IMR-90 (cell line): Measurements from ENCODE around the gene MFN2.

ENCODE experiments used
- CTCF ChIP-seq: conservative IDR thresholded peaks from 2 replicates; pipeline ENCODE4 v1.5.1; 2012; ENCODE audit warnings: mild to moderate bottlenecking, low read depth, low read length, improper control_type of control experiment
- ELK1 ChIP-seq: fragments of 150-350 bp; IDR thresholded peaks from 2 replicates; pipeline ENCODE4 v1.6.1; 2016; ENCODE audit warnings: low read depth, mild to moderate bottlenecking, low read length, moderate library complexity, borderline replicate concordance
- FOS ChIP-seq: fragments of 150-350 bp; IDR thresholded peaks from 2 replicates; pipeline ENCODE4 v1.6.1; 2016; ENCODE audit warnings: low read depth, low read length
- MAZ ChIP-seq: IDR thresholded peaks from 2 replicates; pipeline ENCODE4 v1.6.1; 2012; ENCODE audit warnings: low read depth, mild to moderate bottlenecking, low read length, improper control_type of control experiment, moderate library complexity, borderline replicate concordance
- MXI1 ChIP-seq: IDR thresholded peaks from 2 replicates; pipeline ENCODE4 v1.6.1; 2012; ENCODE audit warnings: low read depth, mild to moderate bottlenecking, low read length, moderate library complexity, borderline replicate concordance
- POLR2A ChIP-seq: IDR thresholded peaks from 2 replicates; pipeline ENCODE4 v1.6.1; 2012; ENCODE audit warnings: mild to moderate bottlenecking, low read depth, low read length
- RAD21 ChIP-seq: IDR thresholded peaks from 2 replicates; pipeline ENCODE4 v1.6.1; 2012; ENCODE audit warnings: low read length, improper control_type of control experiment
- RCOR1 ChIP-seq: IDR thresholded peaks from 2 replicates; pipeline ENCODE4 v1.6.1; 2012; ENCODE audit warnings: mild to moderate bottlenecking, low read length, improper control_type of control experiment; ENCODE audit not compliant: insufficient replicate concordance
- USF2 ChIP-seq: fragments of 150-350 bp; IDR thresholded peaks from 2 replicates; pipeline ENCODE4 v1.6.1; 2017; ENCODE audit warnings: mild to moderate bottlenecking, antibody characterized with exemption, low read length, low read depth

- TF ChIP-seq USF2 (no peak), RCOR1 (no peak), MXI1 (no peak), CTCF (no peak), RAD21 (no peak), POLR2A (no peak), ELK1 (no peak), FOS (no peak), MAZ (no peak)
Measured at GRCh38 chr1:11979028-11979850, 1.0 kb upstream of the MFN2 start.
